Stimulated activated CD4-positive, alpha-beta T cell treated with anti-CD3 and anti-CD28 coated beads, Interleukin-4, amount 100 ng/mL, for 24 hours (primary cell): ENCODE data around the gene TCF15.

ENCODE experiments used
- DNase-seq: peaks from one replicate; pipeline ENCODE4 v3.0.0-alpha.2; 2020

The TCF15 gene, protein sequence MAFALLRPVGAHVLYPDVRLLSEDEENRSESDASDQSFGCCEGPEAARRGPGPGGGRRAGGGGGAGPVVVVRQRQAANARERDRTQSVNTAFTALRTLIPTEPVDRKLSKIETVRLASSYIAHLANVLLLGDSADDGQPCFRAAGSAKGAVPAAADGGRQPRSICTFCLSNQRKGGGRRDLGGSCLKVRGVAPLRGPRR

DNA sequence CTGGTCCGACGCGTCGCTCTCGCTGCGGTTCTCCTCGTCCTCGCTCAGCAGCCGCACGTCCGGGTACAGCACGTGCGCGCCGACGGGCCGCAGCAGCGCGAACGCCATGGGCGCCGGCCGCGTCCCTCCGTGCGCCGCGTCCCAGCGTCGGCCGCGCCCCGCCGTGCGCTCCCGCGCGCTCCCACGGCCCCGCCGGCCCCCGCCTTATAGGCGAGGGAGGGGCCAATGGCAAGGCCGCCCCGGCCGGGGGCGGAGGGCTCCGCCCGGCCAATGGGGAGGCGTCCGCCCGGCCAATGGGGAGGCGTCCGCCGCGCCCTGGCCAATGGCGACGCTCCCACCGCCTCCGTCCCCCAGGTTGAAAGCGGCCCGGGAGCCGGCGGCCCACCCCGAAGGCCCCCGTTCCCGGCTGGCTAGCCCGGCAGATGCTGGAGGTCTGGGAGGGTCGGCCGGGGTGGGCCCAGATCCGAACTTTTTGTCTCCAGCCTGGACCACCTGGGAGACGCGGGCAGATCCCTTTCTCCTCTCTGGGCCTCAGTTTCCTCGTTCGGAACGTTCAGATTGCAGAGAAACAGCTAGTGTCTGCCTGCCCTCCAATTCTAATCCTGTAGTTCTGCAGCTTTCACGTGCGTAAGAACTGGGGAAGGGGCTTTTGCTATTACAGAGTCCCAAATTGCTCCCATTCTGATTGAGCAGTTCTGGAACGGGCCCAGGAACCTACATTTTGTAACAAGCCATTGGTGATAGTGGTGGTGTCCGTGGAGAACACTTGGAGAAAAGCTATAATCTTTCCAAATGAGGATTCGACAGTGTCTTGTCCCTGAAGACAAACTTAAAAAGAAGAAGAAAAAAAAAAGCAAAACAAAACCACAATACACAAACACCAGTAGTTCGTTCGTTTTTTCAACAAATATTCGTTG, at the start of gene TCF15:
Gene TCF15, minus strand, starts transcription at position 180 of the 917 bp plus-strand sequence. Its CDS starts 72 bp downstream, at position 108.
- no peak for DNase-seq

DNA sequence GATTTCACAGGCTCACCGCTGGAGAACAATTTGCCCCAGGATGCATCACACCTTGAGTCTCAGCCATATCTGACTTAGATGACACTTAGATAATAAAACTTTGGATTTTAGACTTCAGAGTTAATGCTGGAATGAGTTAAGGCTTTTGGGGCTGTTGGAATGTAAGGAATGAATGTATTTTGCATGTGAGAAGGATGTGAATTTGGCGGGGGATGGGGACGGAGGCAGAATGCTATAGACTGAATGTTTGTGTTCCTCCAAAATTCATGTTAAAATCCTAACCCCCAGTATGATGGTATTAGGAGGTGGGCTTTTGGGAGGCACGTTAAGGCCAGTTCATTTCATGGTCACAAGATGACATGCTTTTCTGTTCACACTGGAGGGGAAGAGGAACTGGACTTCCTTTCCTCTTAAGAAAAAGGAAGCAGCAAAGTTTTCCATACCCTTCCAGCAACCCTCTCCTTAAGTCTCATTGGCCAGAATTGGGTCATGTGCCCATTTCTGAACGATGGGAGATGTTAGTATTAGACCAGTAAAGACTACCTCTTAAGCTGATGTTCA, 48.7 kb upstream of the TCF15 start:
- no peak for DNase-seq

DNA sequence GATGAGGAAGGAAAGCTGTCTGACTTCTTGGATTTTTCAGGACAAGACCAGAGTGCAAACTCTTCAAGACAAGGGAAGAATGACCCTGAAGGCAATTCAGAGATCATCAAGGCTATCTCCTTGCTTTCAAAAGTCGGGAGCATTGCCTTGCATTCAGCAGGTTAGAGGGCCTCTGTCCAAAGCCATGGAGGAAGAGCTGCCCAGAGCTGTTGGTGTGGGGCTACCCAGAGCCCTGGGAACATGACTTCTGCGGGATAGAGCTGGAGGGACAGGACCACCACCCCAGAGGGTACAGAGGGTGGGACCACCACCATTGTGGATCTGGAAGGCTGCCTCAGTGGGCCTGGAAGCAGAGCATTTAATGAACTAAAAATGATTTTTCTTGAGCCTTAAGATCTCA, 48.1 kb upstream of the TCF15 start:
- no peak for DNase-seq

DNA sequence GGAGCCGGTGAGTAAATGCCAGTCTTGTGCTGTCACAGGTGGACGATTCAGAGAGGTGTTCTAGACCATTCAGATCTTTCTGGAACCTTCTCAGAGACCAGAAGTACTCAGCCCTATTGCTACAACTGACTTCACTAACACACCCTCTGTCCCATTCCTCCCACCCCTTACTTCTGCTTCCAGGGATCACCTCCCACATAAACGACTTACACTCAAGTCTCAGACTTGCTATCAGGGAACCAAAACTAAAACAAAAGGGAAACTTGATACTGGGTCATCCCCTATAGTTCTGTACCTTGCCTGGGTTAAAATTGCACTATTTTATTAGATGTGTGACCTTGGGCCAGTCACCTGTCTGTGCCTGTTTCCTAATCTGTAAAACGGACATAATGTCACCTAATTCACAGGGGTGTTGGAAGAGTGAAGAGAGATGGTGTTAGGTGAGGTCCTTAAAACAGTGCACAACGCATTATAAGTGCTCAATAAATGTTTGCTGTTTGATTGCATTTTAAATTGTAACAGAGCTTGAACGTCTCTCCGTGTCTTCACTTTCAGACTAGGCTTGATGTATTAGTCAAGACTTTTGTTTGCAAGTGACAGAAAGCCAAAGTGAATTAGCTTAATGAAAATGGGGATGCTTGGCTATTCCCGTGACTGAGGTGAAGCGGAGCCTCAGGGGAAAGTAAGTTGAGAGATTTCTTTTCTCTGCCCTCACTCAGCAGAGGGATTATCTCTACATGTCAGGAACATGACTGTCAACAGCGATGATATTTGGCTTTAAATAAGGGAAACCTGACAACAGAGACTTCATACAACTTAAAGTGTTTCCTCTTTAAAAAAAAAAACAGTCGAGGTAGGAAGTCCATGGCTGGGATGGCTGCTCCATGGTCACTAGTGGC, 45.9 kb upstream of the TCF15 start:
- no peak for DNase-seq

DNA sequence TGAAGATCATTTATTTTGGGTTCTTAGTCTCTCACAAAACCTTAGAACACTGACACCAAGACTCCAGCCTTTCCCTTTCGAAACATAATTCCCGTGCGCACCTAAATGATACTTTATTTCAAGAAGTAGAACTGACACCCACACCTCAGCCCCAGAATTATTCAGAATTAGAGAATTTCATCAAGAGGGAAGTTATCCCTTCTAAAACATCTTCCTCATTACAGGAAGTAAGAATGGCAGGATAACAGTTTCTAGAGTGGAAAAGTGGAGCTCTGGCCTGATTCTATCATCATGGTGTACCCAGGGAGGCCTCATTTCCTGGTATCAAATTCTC, 44.3 kb upstream of the TCF15 start:
- no peak for DNase-seq

DNA sequence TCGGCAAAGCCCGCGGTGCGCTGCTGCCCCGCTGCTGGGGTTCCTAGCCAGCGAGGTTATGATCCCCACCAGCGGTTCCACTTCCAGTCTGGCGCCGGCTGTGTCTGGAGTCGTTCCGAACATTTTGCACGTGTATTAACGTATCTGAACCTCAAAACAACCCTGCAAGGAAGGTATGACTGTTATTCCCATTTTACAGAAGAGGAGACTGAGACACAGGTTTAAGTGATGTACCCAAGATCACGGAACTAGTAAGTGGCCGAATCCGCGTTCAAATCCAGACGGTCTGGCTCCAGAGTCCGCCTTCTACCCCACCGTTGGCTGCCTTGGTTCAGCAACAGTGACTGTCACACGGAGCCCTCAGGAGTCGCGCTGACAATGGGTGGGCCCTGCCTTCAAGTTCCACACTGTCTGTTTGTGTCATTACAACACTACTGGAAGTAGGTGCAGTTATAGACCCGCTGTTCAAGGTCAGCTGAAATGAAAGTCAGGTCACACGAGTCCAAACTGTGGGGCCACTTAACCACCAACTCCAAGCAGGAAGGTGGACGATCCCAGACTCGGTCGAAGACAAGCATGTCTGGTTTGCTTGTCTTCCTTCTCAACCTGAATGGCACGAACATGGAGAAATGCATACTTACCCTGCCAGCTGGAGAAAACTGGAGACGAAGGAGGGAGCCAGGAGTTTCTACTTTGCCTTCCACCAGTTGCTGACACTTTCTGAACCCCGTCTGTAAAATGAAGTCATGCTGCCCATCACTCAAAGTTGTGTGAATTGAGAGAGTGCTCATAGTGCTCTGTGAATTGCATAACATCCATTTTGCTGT, 43.7 kb upstream of the TCF15 start:
- DNase-seq, result no peak

DNA sequence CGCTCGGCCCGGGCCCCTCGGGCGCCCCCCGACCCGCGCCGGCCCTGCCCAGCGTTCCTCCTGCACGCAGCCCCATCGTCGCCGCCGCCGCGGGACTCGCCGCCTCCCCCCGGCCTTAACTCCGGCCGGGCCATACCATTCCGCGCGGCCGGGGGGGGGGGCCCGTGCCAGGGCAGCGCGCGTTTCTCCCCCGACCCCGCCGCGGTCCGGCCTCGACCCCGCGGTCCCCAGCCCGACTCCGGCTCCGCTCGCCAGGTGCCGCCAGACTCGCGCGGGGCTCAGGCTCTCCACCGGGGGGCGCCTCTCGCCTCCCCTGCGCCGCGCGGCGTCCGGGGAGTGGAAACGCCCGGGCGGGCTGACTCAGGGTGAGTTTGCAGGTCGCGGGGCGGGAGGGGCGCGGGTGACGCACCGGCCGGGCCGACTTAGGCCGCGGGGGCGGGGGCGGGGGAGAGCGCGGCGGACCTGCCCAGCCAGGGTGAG, 43.0 kb upstream of the TCF15 start, which contains the start of gene SRXN1:
Gene SRXN1, minus strand, starts transcription at position 91 of the 480 bp plus-strand sequence. Its CDS starts 15 bp downstream, at position 76.
- DNase-seq, result peak; percentile 85

DNA sequence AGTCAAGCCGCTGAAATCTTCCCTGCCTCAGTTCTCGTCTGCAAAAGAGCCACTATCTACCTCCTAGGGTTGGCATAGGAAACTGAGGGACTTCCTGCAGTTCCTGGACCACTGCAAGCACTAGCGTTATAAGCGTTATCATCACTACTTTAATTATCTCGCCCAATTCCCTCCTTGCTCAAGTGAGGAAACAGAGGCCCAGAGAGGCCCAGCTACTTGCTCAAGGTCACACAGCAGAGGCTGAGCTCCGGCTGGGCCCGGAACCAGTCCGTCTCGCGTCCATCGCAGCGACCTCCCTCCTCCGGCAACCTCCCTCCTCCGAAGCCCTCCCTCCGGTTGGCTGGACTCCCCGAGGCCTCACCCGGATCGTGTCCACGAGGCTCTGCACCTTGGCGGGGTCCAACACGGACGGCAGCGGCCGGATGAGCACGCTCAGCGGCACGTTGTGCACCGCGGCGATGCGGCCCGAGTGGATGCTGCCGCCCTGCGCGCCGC, 42.6 kb upstream of the TCF15 start:
- no peak for DNase-seq

DNA sequence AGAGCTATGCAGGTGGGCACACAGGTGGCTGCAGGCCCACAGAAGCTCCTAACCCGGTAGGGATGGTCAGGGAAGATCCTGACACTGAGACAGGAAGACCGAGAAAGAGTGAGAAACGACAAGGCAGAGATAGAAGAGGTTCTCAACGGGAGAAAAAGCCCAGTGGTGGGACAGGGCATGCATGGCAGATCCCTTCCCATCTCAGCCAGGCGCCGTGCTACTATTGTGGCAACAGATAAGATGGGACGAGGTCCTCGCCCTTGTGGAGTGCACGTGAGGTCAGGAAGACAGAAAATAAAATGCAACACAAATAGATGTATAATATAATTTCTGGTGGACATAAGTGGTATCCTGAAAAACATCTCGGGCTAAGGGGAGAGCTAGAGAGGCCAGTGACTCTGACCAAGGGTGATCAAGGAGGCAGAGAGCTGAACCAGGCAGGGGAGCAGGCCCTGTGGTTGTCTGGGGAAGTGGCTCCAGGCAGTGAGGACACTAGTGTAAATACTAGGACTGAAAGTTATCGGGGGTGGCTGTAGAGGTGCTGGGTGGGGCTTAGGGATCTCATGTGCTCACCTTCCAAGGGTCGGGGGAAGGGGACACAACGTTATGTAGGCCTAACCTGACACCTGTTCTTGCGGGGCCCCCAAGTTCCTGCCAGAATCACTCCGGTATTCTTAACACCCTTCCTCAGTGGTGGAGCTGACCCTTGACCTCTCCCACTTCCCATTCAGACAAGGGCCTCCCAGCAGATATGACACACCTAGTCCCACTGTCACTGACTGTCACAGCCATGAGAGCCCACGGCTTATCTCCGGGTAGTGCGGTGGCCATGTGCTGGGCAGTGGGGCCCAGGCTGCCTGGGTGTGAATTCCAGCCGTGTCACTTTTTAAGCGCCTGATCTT, 41.9 kb upstream of the TCF15 start:
- DNase-seq, result no peak

DNA sequence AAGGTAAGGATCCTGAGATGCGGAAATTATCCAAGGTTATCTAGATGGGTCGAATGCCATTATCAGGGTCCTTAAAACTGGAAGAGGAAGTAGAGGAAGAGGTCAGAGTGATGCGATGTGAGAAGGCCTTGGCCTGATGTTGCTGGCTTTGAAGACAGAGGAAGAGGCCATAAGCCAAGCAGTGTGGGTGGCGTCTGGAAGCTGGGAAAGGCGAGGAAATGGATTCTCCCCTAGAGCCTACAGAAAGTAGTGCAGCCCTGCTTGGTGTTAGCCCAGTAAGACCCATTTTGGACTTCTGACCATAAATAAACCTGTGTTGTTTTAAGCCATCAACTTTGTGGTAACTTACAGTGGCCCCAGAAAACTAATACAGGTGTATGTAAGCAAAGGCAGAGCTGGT, 40.8 kb upstream of the TCF15 start:
- DNase-seq, result no peak

DNA sequence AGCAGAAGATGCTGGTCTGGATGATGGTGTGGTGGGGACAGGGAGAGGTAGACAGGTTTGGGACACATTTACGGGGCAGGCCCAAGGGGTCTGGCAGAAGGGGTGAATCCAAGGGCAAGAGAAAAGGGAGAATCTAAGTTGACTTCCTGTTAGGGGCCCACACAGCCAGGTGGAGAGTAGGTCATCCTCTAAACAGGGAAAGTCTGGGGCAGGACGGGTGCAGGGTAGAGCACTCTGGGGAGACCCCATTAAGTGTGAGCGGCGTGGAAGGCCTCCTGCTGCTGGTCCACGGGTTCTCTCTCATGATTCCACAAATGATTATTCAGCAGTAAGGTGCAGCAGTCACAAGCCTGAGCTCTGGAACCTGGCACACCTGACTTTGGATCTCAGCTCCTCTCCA, 40.2 kb upstream of the TCF15 start:
- DNase-seq, result no peak

DNA sequence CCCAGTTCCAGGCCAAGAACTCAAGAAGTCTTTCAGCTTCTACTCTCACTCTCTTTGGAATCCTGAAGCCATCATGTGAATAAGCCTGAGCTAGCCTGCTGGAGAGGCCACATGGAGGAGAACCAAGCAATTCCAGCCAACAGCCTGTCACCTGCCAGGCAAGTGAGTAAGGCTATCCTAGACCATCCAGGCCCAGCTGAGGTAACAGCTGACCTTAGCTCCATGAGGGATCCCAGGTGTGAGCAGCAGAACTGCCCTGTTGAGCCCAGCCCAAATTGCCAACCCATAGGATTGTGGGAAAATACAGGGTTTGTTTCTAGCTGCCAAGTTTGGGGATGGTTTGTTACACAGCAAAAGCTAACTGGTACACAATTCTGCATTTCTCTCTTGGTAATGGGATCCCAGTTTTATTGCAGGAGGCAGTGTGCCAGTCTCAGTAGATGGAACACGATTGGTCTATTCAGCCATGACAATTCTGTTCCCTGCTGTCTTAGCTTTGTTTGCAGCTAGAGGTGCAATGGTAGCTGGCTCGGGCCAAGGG, 37.4 kb upstream of the TCF15 start:
- no peak for DNase-seq

DNA sequence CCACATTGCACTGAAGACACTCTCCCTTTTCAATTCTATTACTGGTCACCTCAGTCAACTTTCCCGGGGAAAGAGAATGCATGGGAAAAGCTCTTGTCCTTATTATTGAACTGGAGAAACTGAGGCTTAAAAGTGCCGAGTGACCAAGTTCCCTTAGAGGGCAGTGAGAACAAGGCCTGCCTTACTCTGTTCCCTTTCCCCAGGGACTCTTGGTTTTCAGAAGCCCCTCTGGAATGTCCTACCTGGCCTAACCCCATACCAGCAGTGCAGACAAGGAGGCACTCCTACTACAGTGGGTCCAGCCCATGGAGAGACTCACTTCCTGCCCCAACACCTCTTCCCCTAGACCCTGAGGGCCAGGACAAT, 36.7 kb upstream of the TCF15 start:
- no peak for DNase-seq

DNA sequence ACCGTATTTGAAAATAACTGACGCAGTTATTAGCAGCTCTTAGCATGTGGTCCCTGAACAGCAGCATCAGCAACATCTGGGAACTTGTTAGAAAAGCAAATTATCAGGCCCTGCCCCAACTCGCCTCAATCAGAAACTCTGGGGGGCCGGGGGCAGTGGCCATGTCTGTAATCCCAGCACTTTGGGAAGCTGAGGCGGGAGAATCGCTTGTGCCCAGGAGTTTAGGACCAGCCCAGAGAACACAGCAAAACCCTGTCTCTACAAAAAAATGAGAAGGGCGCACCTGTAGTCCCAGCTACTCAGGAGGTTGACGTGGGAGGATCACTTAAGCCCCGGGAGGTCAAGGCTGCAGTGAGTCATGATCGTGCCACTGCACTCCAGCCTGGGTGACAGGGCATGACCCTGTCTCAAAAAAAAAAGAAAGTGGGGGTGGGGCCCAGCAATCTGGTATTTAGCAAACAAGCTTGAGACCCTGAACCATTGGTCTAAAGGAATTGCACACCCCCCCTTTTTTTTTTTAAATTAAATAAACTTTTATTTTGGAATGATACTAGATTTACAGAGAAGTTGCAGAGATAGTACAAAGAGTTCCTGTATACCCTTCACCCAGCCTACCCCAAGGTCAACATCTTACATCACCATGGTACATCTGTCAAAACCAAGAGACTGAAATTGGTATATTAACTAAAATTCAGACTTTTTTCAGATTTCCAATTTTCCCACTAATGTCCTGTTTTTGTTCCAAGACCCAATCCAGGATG, 36.2 kb upstream of the TCF15 start:
- DNase-seq, result no peak

DNA sequence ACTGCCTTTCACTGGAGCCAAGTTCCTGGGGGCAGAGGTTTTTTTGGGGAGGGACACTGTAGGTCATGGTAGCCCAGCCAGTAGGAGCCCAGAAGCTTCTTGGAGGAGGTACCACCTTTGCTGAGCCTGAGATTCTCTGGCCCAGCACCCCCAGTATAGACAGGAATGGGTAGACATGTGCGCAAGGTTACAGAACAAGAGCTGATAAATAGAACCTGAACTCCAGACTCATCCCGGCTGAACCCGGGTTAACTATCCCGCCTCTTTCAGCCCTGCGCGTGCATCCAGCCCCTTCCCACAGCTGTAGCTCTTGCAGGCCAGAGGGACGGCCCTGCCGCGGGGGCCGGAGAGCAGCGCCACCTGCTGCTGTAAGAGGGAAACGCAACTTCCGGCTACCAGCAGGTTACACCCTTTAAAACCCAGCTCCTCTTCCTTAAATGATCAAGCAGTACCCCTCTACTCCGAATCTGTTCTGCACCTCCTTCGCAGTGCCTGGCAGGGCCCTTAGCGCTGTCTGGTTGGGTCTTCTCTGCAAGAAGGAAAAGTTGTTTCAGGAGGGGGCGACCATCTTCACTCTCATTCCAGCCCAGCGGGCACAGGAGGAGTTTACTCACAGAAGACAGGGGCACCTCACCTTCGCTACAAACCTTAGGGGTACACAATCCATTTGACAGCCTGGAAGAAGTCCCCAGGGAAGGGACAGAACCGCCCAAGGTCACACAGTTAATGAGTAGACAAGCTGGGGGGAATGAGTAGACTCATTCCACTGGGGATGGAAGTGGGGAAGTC, 35.4 kb upstream of the TCF15 start:
- DNase-seq, result peak; percentile 68

DNA sequence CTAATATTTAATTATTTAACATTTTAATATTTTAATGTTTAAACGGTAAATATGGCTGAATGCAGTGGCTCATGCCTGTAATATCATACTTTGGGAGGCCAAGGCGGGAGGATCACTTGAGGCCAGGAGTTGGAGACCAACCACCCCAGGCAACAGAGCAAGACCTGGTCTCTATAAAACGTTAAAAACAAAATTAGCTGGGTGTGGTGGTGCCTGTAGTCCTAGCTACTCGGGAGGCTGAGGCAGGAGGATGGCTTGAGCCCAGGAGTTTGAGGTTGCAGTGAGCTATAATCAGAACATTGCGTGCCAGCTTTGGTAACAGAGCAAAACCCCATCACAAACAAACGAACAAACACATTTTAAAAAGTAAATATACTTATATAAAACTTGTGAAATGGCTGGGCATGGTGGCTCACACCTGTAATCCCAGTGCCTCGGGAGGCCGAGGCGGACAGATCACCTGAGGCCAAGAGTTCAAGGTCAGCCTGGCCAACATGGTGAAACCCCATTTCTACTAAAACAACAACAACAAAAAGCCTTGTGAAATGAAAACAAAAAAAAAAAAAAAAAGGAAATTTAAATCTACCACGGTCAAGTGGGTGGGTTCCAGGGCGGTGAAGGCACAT, 34.7 kb upstream of the TCF15 start:
- no peak for DNase-seq

DNA sequence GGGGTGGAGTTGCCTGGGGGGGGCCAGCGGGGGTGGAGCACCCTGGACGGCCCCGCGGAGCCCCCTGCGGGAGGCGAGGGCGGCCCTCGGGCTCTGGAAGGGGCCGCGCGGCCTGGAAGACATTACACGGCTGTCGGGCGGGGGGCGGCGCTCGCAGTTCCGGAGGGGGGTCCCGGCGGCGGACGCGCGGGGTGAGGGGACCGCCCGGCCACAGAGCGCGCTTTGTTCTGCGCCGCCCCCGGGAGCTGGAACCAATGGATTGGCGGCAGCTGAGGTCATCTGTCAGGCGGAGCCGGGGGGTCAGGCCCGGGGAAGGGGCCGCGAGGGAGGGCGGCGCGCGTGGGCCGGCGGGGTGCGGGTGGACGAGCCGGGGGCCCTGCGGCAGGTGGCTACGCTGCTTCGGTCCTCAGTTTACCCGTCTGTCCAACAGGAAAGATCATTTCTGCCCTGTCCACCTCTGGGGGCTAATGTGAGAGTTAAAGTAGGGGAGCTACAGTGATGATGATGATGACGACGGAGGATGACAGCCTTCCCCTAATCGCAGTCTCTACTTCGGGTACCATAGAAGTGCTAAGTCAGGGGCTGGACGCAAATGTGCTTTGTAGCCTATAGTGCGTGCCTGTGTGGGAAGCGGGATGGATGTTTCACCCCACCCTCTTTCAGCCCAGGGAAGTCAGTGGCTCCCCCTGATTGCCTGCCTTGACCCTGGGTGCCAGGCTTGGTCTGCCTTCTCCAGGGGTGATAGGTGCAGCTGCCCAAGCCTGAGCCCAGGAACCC, 32.5 kb upstream of the TCF15 start:
- no peak for DNase-seq
